A172 (cell line): ENCODE results near the gene FITM2. TPM values are rescaled to one million over a fixed set of nuclear protein-coding genes. Genes with fewer than 3 reads are reported as not detected.

Experiments
- DNase-seq: peaks from one replicate; pipeline ENCODE4 v3.0.0-alpha.2; 2015; ENCODE audit warnings: low spot score
- total RNA-seq: library from RNA; depleted of rRNA; stranded (reverse); fragments of >200 nt; shearing (Covaris generic); gene quantifications from 2 replicates; pipeline ENCODE4 v1.2.3, GENCODE V29; 2014; rRNA removed

Gene FITM2
- total RNA-seq, 1 experiment from 2014 or later: 11.8 TPM

- no peak for DNase-seq
Measured at GRCh38 chr20:44282192-44282591, 28.8 kb downstream of the FITM2 start.

- DNase-seq: no peak
Measured at GRCh38 chr20:44280387-44280786, 30.6 kb downstream of the FITM2 start.

- DNase-seq: peak; percentile 91
Measured at GRCh38 chr20:44279228-44279627, 31.8 kb downstream of the FITM2 start.

GRCh38 chr20:44274303-44275017 is 36.5 kb downstream of the FITM2 start:
- no peak for DNase-seq

- no peak for DNase-seq
Measured at GRCh38 chr20:44273231-44274215, 37.5 kb downstream of the FITM2 start.

GRCh38 chr20:44271915-44272663 is 38.9 kb downstream of the FITM2 start:
- no peak for DNase-seq

- no peak for DNase-seq
Measured at GRCh38 chr20:44268802-44269201, 42.2 kb downstream of the FITM2 start.

- peak; percentile 10 for DNase-seq
Measured at GRCh38 chr20:44264287-44264686, 46.7 kb downstream of the FITM2 start.

GRCh38 chr20:44258226-44258890 is 52.6 kb downstream of the FITM2 start:
- DNase-seq: no peak

GRCh38 chr20:44256961-44257360 is 54.0 kb downstream of the FITM2 start:
- no peak for DNase-seq

GRCh38 chr20:44255942-44256341 is 55.1 kb downstream of the FITM2 start:
- DNase-seq: no peak

- no peak for DNase-seq
Measured at GRCh38 chr20:44254073-44254472, 56.9 kb downstream of the FITM2 start.

- DNase-seq: no peak
Measured at GRCh38 chr20:44253528-44253927, 57.5 kb downstream of the FITM2 start.

Other genes with a start within 250 kb of the FITM2 start
- gene JPH2, start 124.0 kb downstream of the FITM2 start, total RNA-seq: 3.1 and 4.8 TPM in 2 replicates
- gene OSER1, start 100.4 kb downstream of the FITM2 start, total RNA-seq: 61.7 and 69.9 TPM in 2 replicates
- gene GDAP1L1, start 63.9 kb downstream of the FITM2 start, total RNA-seq: 0.19 TPM in 1 of 2 replicates, not detected in the other
- gene R3HDML, start 25.8 kb upstream of the FITM2 start, total RNA-seq: not detected in 2 replicates
- not detected in 2 replicates for gene HNF4A, start 44.5 kb upstream of the FITM2 start, total RNA-seq
- gene TTPAL, start 164.7 kb upstream of the FITM2 start, total RNA-seq: 9.8 and 10.9 TPM in 2 replicates
- gene SERINC3, start 210.9 kb upstream of the FITM2 start, total RNA-seq: 88.0 and 103 TPM in 2 replicates